ENCODE data around the gene ITPKB.

- TF ChIP-seq CTCF (IDR thresholded peaks at IDR 0.05) (no peak), POLR2A (IDR thresholded peaks at IDR 0.05) (no peak)
These were observed 113.1 kb downstream of the ITPKB start for GRCh38 chr1:226625832-226626576.

Data from heart left ventricle (tissue), 13 donors.